ENCODE data around the gene DICER1.
"Not testable (repeated sequence)": the region's sequence is repeated elsewhere in the genome, so short reads cannot be mapped to it uniquely, and the experiment has no call there.

The DICER1 gene

GRCh38 chr14:95157327-95158189, at the start of gene DICER1:
Gene DICER1 (minus strand): TSS chr14:95157529. CDS start chr14:95133458, 24,071 bp downstream.
- no peak for TF ChIP-seq CTCF (conservative IDR thresholded peaks at IDR 0.05; ENCODE audit: low read depth, low read length)
- peak; percentile 94 for DNase-seq (ENCODE audit: low read depth)
- peak within 1 kb of the TSS; percentile 77 for H3K4me3 ChIP-seq (ENCODE audit: low read depth, low read length)

DNA sequence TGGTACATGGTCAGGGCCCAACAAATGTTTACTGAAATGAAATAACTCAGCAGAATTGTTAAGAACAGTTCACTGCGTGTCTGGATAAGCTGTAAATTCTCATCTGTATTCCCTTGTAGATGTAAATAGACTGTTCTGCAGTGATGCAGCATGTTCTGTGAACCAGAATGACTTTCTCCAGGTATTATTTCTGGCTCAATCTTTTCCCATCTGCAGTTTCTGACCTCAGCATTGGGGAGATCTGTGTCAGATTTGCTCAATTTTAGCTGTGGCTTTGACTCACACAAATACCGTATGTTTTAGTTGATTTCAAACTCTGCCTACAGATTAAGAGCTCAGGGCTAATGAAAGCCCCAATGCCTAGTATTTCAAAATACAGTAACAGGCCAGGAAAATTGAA, 49.2 kb upstream of the DICER1 start:
- no peak for TF ChIP-seq CTCF (conservative IDR thresholded peaks at IDR 0.05; ENCODE audit: low read depth, low read length)
- no peak overlapping the region for H3K4me3 ChIP-seq (ENCODE audit: low read depth, low read length)
- DNase-seq (ENCODE audit: low read depth): peak; percentile 50

- no peak for DNase-seq (ENCODE audit: low read depth)
- no peak overlapping the region for H3K4me3 ChIP-seq (ENCODE audit: low read depth, low read length)
- no peak for TF ChIP-seq CTCF (conservative IDR thresholded peaks at IDR 0.05; ENCODE audit: low read depth, low read length)
These were observed 47.4 kb upstream of the DICER1 start for GRCh38 chr14:95204705-95205104.

GRCh38 chr14:95201745-95202144, 44.4 kb upstream of the DICER1 start:
- not testable (repeated sequence) for DNase-seq (ENCODE audit: low read depth); H3K4me3 ChIP-seq (ENCODE audit: low read depth, low read length)

GRCh38 chr14:95200404-95200803, 43.1 kb upstream of the DICER1 start:
- H3K4me3 ChIP-seq (ENCODE audit: low read depth, low read length): no peak overlapping the region
- DNase-seq (ENCODE audit: low read depth): no peak
- TF ChIP-seq CTCF (conservative IDR thresholded peaks at IDR 0.05; ENCODE audit: low read depth, low read length): no peak

DNA sequence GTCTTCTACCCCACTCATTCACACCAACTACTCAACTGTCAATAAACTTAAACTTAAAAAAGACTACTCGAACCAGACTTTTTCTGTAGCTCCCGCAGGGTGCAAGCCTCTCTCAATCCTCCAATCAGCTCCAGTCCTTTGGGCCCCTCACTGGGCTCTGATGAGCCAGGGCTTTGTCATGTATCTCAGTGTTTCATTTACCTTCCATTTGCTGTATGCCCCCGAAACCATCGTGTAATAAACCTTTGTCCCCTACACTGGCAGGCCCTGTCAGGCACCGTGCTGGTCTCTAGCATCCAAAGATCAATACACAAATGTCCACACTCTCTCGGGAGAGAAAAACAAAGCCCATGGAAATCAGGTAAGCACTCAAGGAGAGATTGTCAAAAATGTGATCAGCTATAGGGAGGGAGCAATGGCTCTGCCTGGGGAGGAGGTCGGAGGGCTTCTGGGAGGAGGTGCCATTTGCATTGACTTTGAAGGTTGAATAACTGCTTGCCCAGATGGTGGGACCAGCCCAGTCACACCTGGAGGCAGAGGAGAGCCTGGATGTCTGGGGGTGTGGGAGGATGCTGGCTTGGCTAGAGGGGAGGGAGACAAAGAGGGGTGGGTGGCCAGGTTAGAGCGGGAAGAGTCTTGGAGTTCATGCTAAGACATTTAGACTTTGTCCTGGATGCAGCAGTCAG, 42.1 kb upstream of the DICER1 start:
- no peak for TF ChIP-seq CTCF (conservative IDR thresholded peaks at IDR 0.05; ENCODE audit: low read depth, low read length)
- DNase-seq (ENCODE audit: low read depth): no peak
- H3K4me3 ChIP-seq (ENCODE audit: low read depth, low read length): no peak overlapping the region

DNA sequence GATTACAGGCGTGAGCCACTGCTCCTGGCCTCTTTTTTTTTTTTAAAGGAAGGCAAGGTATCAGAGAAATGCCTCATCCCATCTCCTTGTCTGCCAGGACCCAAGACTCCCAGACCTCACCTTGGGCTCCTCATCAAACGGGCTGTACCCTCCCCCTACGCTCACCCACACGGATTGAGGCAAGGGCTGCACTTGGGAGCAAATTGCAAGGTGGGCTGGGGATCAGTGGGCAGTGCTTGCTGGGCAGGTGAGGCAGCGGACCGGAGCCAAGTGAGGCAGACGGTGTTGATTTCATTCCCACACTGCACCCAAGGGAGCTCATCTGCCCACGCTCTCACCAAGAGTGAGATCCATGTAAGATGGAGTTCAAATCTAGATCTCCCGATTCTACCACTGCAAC, 41.0 kb upstream of the DICER1 start:
- H3K4me3 ChIP-seq (ENCODE audit: low read depth, low read length): no peak overlapping the region
- no peak for DNase-seq (ENCODE audit: low read depth)
- no peak for TF ChIP-seq CTCF (conservative IDR thresholded peaks at IDR 0.05; ENCODE audit: low read depth, low read length)

Data from choroid plexus epithelial cell (primary cell).